ENCODE measurements around the gene HSPBP1.

HSPBP1 gene

GRCh38 chr19:55273978-55274707, 5.8 kb downstream of the HSPBP1 start:
- FAIRE-seq = no peak

DNA sequence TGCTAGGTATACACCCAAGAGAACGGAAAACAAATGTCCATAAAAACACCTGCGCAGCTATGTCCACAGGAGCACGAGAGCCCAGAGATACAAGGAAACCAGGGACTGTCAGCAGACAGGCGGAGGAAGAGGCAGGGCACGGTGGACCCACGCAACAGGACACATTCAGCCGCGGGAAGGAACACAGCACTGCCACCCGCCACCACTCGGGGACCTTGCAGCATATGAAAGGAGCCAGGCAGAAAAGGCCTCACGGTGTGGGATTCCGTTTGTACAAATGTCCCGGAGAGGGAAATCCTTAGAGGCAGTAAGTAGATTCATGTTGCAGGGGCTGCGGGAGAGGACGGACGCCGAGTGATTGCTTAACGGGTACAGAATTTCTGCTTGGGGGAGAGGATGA, 7.8 kb downstream of the HSPBP1 start:
- FAIRE-seq = no peak

GRCh38 chr19:55270172-55270942, 9.6 kb downstream of the HSPBP1 start:
- no peak for FAIRE-seq

- FAIRE-seq = no peak
These were observed 10.6 kb downstream of the HSPBP1 start for GRCh38 chr19:55269299-55269698.

- FAIRE-seq = no peak
These were observed 13.1 kb downstream of the HSPBP1 start for GRCh38 chr19:55266840-55267239.

GRCh38 chr19:55266404-55266803, 13.5 kb downstream of the HSPBP1 start:
- no peak for FAIRE-seq

DNA sequence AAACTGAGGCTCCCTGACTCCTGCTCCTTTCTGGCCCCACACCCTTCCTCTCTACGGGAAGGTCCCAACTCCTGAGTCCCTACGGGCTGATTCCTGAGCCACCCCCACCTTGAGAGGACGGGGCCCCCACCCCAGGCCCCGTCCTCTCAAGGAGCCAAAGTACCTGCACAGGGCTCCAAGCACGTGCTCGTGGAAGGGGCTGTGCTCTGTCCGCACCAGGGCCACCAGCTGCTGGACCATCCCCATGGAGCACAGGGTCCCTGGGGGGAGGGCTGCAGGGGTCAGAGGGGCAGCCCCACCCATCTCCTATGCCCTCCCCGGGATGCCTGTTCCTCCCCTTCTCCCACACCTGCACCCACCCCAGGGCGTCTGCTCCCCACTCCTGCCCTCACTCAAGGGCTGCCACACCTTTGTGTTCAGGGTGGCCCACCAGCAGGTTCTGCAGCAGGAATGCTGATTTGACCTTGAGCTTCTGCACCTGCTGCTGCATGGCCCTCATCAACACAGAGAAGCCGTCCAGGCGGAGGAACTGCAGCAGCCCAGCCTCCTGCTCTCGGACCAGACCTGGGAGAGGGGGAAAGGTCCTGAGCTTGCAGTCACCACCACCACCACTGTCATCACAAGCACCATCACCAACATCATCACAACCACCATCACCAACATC, 14.1 kb downstream of the HSPBP1 start:
- FAIRE-seq = no peak

DNA sequence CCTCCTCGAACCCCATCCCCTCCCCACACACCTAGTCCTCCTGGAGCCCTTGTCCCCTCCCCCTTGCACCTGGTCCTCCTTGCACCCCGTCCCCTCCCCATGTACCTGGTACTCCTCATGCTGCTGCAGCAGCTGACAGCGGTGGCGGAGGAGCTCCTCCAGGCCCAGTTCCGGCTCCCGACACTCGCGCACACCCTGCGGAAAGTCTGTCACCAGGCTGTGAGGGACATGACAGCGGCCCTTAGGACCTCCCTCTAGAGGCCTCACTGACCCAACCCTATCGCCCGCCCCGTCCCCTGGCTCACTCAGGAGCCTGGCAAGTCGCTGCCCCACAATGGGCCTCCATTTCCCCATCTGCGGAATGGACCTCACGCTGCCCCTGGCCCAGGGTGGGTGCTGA, 14.7 kb downstream of the HSPBP1 start:
- FAIRE-seq = no peak

- FAIRE-seq = peak; percentile 27
These were observed 15.4 kb downstream of the HSPBP1 start for GRCh38 chr19:55264531-55264930.

- no peak for FAIRE-seq
These were observed 17.6 kb downstream of the HSPBP1 start for GRCh38 chr19:55262359-55262758.

GRCh38 chr19:55261671-55262126, 18.2 kb downstream of the HSPBP1 start:
- no peak for FAIRE-seq

GRCh38 chr19:55259540-55260210, 20.2 kb downstream of the HSPBP1 start:
- FAIRE-seq = no peak

DNA sequence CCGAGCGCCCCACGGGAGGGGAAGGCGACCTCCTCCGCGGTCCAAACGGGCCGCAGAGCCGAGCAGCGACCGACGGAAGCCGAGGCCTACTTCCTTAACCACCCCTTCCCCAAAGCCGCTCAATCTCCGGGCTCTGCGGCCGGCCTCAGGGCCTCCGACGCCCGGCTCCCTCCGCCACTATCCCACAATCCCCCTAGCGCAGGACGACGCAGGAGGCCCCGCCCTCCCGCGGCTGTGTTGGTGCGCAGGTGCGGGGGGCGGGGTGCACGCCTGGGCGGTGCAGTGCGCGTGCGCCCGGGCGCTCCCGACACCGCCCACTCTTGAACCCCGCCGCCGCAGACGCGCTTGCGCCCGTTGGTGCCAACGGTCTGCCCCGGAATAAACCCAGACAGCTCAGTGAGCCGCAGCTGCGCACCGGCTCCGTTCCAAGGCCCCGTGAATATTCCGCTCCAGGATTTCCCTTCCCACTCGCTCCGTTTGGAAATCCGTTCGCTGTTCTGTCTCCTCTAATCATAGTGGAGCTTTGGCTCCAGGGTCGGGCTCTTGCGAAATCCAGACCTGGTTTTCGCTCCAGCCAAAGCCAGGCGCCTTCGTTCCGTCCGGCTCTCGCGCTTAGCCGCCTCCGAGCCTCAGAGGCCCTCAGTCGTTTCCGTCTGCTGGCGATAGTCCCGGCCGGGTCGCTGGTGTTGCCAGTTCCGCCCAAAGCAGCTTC, 20.9 kb downstream of the HSPBP1 start, which contains the start of gene PPP6R1:
TSS of gene PPP6R1 (minus strand) at position 190 of the 712 bp plus-strand sequence. CDS start 11,914 bp downstream, outside the sequence.
- peak; percentile 93 for FAIRE-seq

- no peak for FAIRE-seq
These were observed 21.5 kb downstream of the HSPBP1 start for GRCh38 chr19:55258476-55258827.

DNA sequence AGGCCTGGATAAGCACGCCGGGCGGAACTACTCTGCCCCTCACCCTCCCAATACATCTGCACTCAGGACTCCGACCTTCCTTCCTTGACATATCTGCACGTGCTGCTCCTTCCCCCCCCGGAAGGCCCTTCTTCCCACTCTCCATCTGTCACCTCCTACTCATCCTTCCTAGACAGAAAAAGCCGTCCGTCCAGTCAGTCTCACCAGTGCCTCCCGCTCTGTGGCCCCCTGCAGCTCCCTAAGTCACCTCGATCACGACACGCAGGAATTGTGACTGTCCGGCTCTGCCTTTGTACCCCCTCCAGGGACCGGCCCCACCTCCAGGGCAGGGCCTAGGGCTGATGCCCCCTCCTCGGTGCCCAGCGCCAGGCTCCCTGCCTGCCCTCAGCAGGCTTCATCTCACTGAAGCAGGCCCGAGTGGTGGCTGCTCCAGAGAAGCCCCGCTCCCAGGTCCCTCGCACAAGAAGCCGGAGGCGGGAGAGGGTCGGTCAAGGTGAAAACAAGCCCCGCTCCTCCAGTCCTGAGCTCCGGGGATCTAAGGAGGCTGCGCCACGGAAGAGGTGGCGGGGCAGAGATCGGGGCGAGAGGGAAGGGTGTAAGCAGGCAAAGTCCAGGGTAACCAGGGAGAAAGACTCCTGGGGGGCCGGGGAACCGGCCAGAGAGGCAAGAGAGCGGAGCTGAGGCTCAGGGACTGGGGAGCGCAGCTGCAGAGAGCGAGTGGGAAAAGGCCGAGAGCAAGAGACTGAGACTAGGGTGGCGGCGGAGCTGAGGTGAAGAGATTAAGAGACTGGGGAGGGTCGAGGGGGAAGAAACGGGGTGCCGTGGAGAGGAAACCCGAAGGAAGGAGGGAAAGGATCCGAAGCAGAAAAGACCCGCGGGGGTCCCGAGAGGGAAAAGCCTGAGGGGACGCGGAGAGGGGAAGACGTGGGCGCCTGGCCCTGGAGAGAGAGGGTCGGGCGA, 22.2 kb downstream of the HSPBP1 start:
- FAIRE-seq = no peak

DNA sequence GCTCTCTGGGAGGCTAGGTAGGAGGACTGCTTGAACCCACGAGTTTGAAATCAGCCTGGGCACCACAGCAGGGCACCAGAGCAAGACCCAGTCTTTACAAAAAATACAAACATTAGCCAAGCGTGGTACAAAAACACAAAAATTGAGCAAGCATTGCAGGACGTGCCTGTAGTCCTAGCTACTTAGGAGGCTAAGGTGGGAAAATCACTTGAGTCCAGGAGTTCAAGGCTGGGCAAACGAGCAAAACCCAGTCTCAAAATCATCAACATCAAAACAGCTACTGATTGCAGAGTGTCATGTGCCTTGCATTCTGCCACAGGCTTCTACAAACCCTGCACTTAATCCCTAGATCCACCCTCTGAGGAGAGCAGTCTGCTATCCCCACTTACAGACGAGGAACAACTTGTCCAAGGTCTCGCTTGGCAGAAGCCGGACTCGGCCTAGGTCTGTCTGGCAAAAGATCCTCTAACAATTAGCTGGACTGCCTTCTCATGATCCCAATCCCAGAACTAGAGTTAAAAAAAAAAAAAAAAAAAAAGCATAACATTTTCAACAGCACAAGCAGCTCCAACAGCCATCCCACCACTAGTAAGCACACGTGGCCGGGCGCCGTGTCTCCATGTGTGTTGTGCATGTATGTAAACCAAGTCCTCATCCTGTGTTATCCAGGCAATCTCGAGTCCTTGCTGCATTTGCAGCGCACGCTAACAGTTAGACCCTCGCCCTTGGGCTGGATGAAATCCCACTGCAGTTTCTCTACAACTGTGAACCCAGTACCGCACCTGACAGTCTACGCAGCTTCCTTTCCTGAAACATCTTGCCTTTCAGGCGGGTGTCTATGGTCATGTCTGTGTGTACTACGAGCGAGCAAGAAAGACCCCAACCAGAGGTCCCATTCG, 23.1 kb downstream of the HSPBP1 start:
- FAIRE-seq = no peak

DNA sequence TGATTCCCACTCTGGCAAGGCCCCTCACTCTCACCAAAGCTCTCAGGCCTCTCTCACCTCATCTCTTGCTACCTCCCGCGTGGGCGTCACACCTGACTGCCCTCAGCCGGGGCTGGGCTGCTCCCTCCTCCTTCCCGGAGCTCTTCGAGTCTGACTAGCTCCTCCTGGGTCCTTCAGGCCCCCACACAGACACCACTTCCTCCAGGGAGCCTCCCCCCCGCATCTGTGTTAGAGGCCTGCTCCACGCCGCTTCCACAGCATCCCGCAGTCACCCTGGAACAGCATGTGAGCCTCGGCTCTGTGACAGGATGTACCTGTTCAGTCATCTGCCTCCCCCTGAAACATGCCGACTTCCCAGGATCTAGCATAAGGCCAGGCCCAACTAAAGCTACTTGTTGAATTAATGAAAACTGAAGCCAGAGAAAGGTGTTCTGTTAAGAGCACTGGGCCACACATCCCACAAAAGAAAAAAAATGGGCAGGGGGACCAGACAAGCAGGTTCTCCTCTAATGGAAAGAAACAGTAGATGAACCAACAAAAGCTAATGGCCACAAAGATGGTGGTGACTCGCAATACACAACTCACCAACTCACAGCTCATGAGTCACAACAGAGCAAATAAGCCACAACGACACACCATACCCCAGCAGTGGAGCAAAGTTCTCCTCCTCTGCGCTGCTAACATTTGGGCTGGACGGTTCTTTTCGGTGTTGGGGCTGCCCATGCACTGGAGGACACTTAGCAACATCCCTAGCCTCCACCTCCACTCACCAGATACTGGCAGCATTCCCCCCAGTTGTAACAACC, 24.1 kb downstream of the HSPBP1 start:
- no peak for FAIRE-seq

GRCh38 chr19:55254625-55254977, 25.3 kb downstream of the HSPBP1 start:
- FAIRE-seq = no peak
